Glomerular visceral epithelial cell (primary cell): ENCODE measurements around the gene CFAP70.
"Not testable (repeated sequence)": the region's sequence is repeated elsewhere in the genome, so short reads cannot be mapped to it uniquely, and the experiment has no call there.

Experiments
- DNase-seq: peaks from one replicate; pipeline ENCODE4 v3.0.0-alpha.2; 2016; ENCODE audit errors: extremely low spot score

Gene CFAP70

DNA sequence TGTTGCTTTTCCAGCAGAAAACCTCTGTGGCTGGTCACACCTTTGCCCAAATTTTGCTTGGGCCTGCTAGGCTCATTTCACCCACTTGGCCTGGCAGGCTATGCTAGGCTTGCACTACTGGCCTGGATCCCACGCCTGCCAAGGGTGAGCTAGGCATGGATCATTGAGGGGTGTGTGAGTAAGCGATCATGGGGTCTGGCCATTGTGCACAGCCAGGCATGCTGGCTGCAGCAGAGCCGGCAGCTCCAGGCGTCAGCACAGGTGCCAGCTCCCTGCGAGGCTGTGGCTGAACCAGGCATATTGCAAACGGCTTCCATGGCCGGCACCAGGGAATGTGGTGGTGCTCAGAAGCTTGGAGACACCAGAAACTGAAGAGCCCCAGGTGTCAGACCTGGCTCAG, 19.2 kb downstream of the CFAP70 start:
- no peak for DNase-seq

DNA sequence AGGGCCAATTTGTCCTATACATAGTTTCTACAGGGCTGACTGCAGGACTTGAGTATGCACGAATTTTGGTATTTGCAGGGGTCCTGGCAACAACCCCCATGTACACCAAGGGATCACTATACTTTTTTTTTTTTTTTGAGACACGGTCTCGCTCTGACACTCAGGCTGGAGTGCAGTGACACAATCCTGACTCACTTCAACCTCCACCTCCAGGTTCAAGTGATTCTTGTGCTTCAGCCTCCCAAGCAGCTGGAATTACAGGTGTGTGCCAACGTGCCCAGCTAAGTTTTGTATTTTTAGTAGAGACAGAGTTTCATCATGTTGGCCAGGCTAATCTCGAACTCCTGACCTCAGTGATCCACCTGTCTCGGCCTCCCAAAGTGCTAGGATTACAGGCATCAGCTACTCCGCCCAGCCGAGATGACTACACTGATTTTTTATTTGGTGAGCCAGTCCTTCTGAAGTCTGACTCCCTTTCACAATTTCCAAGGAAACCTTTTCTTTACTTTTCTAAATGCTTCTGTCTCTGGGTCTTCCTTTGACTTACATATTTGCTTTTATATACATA, 19.8 kb downstream of the CFAP70 start:
- no peak for DNase-seq

DNA sequence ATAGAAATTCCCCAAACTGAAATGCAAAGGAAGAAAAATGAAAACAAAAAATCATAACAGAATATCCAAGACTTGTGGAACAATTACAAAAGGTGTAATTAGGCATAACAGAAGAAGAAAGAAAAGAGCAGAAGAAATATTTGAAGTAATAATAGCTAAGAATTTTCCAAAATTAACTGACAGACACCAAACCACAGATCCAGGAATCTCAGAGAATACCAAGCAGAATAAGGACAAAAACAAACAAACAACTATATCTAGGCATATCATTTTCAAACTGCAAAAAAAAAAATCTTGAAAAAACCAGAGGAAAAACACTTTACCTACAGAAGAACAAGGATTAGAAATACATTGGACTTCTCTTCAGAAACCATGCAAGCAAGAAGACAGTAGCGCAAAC, 25.5 kb downstream of the CFAP70 start:
- DNase-seq = no peak

DNA sequence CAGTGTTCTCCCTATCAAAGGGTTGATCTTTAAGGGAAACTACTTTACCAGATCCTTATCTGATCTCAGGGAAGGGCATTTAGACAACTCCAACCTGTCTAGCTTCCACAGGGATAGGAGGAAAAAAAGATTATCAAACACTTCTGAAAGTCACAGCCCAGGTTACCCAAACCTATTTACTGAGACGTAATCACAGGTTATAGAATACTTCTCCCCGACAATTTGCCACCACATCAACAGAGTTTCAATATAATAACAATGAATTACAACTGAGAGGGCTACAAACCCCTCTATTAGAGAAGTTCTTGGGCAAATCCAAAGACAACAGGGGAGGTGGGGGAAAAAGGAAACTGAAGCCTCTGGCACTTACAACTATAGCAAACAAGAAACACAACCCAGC, 26.3 kb downstream of the CFAP70 start:
- no peak for DNase-seq

DNA sequence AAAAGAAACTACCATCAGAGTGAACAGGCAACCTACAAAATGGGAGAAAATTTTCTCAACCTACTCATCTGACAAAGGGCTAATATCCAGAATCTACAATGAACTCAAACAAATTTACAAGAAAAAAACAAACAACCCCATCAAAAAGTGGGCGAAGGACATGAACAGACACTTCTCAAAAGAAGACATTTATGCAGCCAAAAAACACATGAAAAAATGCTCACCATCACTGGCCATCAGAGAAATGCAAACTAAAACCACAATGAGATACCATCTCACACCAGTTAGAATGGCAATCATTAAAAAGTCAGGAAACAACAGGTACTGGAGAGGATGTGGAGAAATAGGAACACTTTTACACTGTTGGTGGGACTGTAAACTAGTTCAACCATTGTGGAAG, 30.1 kb downstream of the CFAP70 start:
- not testable (repeated sequence) for DNase-seq

DNA sequence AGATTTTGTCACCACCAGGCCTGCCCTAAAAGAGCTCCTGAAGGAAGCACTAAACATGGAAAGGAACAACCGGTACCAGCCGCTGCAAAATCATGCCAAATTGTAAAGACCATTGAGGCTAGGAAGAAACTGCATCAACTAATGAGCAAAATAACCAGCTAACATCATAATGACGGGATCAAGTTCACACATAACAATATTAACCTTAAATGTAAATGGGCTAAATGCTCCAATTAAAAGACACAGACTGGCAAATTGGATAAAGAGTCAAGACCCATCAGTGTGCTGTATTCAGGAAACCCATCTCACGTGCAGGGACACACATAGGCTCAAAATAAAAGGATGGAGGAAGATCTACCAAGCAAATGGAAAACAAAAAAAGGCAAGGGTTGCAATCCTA, 33.4 kb downstream of the CFAP70 start:
- DNase-seq = not testable (repeated sequence)

DNA sequence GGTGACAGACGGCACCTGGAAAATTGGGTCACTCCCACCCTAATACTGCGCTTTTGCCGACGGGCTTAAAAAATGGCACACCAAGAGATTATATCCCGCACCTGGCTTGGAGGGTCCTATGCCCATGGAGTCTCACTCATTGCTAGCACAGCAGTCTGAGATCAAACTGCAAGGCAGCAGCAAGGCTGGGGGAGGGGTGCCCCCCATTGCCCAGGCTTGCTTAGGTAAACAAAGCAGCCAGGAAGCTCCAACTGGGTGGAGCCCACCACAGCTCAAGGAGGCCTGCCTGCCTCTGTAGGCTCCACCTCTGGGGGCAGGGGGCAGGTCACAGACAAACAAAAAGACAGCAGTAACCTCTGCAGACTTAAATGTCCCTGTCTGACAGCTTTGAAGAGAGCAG, 35.1 kb downstream of the CFAP70 start:
- not testable (repeated sequence) for DNase-seq

DNA sequence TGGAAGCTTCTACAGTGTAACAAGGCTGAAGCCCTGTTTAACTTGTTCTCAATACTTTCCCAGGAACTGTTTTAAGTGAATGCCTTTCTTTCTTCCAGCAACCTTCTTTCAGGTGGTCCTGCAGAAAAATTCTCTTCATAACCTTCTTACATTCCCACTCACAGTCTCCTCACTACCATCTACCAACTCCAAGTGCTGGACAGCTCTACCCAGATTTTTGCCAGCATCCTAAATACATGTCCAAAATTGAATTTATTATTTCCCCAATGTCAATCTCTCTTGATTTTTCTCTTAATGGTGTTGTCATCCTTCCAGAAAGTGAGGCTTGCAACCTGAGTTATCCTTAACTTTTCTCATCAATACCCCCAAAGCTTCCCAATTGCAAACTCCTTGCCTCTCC, 48.2 kb downstream of the CFAP70 start:
- no peak for DNase-seq

DNA sequence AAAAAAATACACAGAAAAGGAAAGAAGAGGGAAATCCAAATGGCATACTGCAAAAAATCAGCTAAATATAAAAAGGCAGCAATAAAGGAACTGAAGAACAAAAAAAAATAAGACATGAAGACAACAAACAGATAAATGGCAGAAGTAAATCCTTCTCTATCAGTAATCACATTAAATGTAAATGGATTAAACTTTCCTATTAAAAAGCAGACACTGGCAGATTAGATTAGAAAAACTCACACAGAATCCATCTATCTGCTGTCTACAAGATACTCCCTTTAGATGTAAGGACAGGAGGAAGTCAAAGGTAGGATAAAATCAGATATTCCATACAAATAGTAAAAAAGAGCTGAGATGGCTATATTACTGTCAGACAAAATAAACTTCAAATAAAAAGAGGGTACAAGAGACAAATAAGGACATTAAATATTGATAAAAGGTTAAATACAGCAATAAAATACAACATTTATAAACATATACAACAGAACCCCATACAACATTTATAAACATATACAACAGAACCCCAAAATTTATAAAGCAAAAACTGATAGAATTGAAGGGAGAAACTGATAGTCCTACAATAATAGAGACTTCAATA, 51.4 kb downstream of the CFAP70 start:
- no peak for DNase-seq

DNA sequence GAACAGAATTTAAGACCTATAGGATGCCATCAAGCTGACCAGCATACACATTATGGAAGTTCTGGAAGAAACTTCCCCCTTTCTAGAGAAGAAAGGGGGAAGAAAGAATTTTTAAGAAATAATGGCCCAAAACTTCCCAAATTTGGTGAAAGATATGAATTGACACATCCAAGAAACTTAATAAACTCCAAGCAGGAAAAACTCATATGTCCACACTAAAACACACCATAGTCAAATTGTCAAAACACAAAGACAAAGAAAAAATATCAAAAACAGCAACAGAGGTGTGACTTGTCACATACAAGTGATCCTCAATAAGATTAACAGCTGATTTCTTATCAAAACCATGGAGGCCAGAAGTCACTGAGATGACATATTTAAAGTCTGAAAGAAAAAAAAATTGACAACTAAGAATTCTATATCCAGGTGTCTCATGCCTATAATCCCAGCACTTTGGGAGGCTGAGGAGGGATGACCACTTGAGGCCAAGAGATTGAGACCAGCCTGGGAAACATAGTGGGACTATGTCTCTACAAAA, 52.4 kb downstream of the CFAP70 start:
- no peak for DNase-seq

DNA sequence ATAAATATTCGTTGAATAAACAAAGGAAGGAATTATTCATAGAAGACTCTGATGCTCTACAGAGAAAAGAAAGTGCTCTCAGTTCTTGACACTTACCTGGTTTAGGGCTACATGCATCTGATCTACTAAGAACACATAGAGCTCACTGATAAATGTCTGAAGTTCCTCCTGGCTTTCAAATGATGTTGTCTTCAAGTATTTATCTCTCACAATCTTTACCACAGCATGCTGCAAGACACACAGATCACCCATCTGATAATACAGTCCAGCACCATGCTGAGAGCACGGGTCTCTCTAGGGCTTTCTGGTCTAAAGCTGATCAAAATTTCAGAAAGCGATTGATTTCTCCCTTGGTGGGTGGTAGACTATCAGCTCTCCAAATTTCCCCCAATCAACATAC, 61.7 kb downstream of the CFAP70 start:
- no peak for DNase-seq

DNA sequence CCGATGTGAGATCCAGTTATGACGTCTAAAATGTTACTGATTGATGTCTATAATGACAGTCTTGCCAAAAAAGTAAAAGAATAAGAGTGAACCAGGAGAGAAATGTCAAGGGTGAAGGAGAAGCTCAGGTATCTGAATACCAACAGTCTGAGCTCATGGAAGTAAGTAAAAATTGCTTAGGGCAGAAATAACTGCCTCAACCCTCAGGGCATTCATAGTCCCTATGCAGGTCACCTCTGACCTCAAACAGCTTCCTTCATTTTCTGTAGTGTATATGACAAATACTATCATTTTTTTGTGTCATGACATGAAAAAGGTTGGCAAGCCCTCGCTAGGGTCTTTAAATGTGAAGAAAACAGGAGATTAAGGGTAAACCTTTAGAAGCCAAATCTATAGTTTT, 65.2 kb downstream of the CFAP70 start:
- no peak for DNase-seq

DNA sequence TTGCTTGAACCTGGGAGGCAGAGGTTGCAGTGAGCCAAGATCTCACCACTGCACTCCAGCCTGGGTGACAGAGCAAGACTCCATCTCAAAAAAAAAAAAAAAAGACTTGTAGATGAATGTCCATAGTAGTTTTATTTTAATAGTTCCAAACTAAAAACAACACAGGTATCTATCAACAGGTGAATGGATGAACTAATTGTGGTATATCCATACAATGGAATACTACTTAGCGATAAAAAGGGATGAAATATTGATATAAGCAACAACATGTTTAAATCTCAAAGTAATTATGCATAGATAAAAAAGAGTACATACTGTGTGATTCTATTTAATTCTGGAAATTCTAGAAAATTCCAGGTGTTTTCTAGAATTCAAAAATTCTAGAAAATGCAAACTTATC, 68.7 kb downstream of the CFAP70 start:
- DNase-seq = no peak

DNA sequence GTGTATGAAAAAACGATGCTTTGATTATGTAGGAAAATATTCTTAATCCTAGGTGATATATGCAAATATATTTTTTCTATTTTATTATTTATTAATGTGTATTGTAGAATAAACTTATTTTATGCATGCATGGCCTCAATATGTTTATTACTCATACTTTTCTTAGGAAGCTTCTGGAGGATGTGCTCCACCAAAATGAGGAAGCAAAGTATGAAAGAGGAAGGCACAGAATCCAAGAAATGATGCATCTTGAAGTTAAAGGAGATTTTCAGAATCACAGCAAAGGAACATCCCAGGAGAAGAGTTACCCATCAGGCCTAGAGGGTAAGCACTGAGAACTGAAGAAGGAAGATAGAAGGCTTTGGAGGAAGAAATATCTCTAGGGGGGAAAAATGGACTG, 71.2 kb downstream of the CFAP70 start:
- no peak for DNase-seq

DNA sequence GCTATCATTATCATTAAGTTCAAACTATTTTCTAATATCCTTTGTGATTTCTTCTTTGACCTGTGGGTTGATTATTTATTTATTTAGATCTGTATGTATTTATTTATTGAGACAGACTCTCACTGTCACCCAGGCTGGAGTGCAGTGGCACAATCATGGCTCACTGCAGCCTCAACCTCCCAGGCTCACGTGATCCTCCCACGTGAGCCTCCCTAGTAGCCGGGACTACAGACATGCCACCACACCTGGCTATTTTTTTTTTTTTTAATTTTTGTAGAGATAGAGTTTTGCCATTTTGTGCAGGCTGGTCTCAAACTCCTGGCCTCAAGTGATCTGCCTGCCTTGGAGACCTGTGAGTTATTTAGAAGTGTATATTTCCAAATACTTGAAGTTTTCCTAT, 77.6 kb downstream of the CFAP70 start:
- no peak for DNase-seq

DNA sequence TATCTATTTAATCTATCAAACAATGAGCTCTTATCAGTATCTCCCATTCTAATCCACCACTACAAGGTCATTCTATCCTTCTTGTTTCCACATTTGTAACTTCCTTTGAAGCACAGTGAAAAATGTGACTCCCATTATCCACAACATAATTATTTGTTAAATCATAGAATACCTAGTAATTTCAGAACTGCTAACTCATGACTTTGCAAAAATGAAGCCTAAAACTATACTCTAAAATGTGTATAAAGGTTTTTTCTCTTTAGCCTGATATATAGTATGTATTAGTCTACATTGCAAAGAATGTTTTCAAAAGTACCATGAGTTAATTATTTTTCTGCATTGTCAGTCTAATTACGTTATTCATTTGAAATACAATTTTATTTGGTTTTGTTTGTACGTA, 94.2 kb downstream of the CFAP70 start:
- DNase-seq = no peak

DNA sequence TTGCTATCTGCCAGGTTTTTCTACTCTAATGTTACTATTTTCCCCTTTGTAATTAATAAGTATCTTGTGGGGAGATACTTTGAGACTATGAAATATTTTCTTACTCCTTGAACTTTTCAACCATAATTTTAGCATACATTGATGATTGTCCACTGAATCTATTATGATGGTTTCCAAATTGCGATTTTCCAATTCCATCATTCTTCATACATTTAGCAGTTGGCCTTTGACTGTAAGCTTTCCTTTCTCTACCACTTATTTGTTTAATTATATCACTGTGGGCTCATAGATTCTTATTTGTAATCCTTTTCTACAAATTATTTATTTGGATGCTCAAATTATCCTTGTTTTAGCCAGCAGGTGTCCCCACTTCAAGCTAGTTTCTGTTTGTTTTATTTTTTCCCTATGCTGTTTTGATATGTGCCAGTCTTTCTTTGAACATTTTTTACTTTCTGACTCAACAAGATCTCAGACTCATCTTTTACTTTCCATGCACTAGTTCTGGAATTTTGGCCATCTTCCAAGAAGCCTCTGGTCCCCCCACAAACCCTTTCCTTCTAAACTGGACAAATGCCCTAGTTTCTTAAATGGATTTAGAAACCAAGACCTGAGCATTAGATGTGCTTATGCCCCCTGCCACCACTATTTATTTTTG, 94.8 kb downstream of the CFAP70 start:
- peak; percentile 45 for DNase-seq

DNA sequence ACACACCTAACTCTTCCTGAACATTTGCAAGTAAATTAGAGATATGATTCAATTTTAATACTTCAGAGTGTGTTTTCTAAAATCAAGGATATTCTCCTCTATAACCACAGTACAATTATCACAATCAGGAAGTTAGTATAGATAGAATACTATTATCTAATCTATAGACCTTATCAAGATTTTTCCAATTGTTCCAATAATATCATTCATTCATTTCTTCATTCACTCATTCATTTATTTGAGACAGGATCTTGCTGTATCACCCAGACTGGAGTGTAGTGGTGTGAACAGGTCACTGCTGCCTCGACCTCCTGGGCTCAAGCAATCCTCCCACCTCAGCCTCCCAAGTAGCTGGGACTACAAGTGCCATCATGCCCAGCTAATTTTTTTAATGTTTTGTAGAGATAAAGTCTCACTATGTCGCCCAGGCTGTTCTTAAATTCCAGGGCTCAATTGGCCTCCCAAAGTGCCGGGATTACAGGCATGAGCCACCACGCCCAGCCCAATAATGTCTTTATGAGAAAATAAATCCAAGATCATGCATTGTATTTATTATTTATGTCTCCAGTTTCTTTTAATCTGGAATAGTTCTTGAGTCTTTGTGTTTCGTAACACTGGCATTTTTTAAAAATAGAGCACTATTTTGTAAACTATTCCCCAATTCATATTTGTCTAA, 95.6 kb downstream of the CFAP70 start:
- no peak for DNase-seq

DNA sequence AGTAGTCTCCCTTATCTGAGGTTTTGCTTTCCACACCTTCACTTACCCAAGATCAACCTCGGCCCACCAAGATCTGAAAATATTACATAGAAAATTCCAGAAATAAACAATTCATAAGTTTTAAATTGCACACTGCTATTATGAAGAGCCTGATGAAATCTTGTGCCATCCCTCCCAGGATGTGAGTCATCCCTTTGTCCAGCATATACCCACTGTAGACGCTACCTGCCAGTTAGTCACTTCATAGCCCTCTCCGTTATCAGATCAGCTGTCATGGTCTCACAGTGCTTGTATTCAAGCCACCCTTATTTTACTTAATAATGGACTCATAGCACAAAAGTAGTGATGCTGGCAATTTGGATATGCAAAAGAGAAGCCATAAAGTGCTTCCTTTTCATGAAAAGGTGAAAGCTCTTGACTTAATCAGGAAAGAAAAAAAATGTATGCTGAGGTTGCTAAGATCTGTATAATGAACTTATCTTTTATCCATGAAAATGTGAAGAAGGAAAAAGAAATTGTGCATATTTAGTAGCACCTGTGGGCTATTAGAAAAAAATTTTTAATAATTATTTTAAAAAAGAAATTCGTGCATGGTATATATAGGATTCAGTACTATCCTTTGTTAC, 96.4 kb downstream of the CFAP70 start:
- peak; percentile 81 for DNase-seq

DNA sequence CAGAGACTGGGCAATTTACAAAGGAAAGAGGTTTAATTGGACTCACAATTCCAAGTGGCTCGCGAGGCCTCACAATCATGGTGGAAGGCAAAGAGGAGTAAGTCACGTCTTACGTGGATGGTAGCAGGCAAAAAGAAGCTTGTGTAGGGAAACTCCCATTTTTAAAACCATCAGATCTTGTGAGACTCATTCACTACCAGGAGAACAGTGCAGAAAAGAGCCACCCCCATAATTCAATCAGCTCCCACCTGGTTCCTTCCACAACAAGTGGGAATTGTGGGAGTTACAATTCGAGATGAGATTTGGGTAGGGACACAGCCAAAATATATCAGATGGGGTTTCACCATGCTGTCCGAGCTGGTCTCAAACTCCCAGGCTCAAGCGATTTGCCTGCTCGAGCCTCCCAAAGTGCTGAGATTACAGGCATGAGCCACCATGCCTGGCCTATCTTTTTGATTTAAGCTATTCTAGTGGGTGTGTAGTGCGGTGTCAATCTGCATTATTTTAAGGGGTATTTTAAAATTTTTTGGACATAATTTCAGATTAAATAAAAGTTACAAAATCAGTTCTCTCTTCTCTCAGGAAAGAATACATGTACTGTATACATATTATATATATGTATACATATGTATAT, 97.2 kb downstream of the CFAP70 start:
- no peak for DNase-seq

DNA sequence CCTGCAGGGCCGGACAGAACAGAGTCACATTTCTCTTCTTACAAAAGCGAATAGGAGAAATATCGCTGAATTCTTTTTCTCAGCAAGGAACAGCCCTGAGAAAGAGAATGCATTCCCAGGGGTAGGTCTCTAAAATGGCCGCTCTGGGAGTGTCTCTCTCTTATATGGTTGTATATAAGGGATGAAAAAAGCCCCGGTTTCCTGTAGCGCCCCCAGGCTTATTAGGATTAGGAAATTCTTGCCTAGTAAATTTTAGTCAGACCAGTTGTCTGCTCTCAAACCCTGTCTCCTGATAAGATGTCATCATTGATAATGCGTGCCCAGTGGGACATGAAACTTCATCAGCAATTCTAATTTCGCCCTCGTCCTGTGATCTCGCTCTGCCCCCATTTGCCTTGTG, 100.1 kb downstream of the CFAP70 start:
- DNase-seq = not testable (repeated sequence)

DNA sequence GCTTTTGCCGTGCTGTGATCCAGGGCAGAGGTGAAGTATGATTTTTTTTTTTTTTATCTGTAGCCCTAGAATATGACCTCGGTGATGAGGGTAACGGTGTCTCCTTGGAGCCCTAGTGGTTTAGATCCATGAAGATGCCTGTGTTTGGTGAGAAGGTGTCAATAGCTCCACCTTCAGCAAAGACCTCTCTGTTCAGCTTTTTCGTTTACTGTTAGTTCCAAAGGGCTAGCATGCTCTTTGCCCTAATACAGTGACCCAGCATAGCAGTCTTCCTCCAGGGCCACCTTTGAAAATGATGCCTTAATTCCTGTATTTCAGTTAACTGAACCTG, 105.5 kb downstream of the CFAP70 start:
- no peak for DNase-seq
